HepG2 (cell line): ENCODE measurements around the gene TMEM107. TPM values are rescaled to one million over a fixed set of nuclear protein-coding genes. Genes with fewer than 3 reads are reported as not detected.

Source experiments
- HOXA7 ChIP-seq: sonication (generic); formaldehyde crosslinking; IDR thresholded peaks from 2 replicates; pipeline ENCODE4 v1.8.1; 2022; ENCODE audit warnings: mild to moderate bottlenecking, missing genetic modification reagents, moderate library complexity
- KMT2B ChIP-seq: IDR thresholded peaks from 2 replicates; pipeline ENCODE4 v1.6.1; 2016; ENCODE audit warnings: missing genetic modification reagents, missing compliant biosample characterization
- PLRG1 ChIP-seq: fragments of 450-650 bp; conservative IDR thresholded peaks from 2 replicates; pipeline ENCODE4 v1.6.1; 2016
- SMAD3 ChIP-seq: sonication (generic); formaldehyde crosslinking; IDR thresholded peaks from 2 replicates; pipeline ENCODE4 v1.4.0; 2020; ENCODE audit warnings: missing genetic modification reagents
- TBL1XR1 ChIP-seq: fragments of 150-350 bp; IDR thresholded peaks from 2 replicates; pipeline ENCODE4 v1.6.1; 2014; ENCODE audit warnings: borderline replicate concordance, low read length; ENCODE audit not compliant: partially characterized antibody
- TEAD2 ChIP-seq: sonication (generic); formaldehyde crosslinking; IDR thresholded peaks from 2 replicates; pipeline ENCODE4 v1.9.0; 2021; ENCODE audit warnings: missing genetic modification reagents
- ZNF18 ChIP-seq: sonication (generic); formaldehyde crosslinking; IDR thresholded peaks from 2 replicates; pipeline ENCODE4 v1.8.0; 2022; ENCODE audit warnings: mild to moderate bottlenecking, missing genetic modification reagents; ENCODE audit not compliant: insufficient replicate concordance
- ZNF564 ChIP-seq: sonication (generic); formaldehyde crosslinking; IDR thresholded peaks from 2 replicates; pipeline ENCODE4 v1.8.1; 2023; ENCODE audit warnings: mild to moderate bottlenecking, missing genetic modification reagents
- ZNF619 ChIP-seq: sonication (generic); formaldehyde crosslinking; IDR thresholded peaks from 2 replicates; pipeline ENCODE4 v1.4.0; 2020; ENCODE audit warnings: mild to moderate bottlenecking, missing genetic modification reagents
- ZNF687 ChIP-seq: sonication (generic); formaldehyde crosslinking; IDR thresholded peaks from 2 replicates; pipeline ENCODE4 v1.5.1; 2020; ENCODE audit warnings: mild to moderate bottlenecking, missing genetic modification reagents, moderate library complexity
- ZNF770 ChIP-seq: sonication (generic); formaldehyde crosslinking; IDR thresholded peaks from 2 replicates; pipeline ENCODE4 v1.5.0; 2020; ENCODE audit warnings: mild to moderate bottlenecking, missing genetic modification reagents
- polyA plus RNA-seq, 8 experiments: library from polyadenylated mRNA; depleted of rRNA in 3 of 8; stranded (reverse) in 7 of 8; unstranded in 1 of 8; fragments of >200 nt; fragmentation: Illumina TruSeq in 4 of 8; extraction: Trizol in 4 of 8; gene quantifications; 2 replicates each; pipeline versions ENCODE4 v1.2.1 to v1.2.3, GENCODE V29; 2011 to 2016; ENCODE audit warnings: low read depth in 4 of 8, missing spikeins in 1 of 8, mixed read lengths in 1 of 8; ENCODE audit not compliant: insufficient read depth in 1 of 8
- total RNA-seq, 5 experiments: library from RNA; depleted of rRNA; stranded (reverse); fragments of >200 nt; fragmentation: Illumina TruSeq; extraction: Trizol; gene quantifications; 2 replicates each; pipeline ENCODE4 v1.2.3, GENCODE V29; 2016; ENCODE audit warnings: low read depth in 1 of 5
- TF ChIP-seq, protein P1 (sequence below): sonication (generic); formaldehyde crosslinking; IDR thresholded peaks from 2 replicates; pipeline ENCODE4 v1.8.1; 2023; ENCODE audit warnings: missing genetic modification reagents, inconsistent platforms, borderline replicate concordance
- TF ChIP-seq, protein P2 (sequence below): IDR thresholded peaks from 2 replicates; pipeline ENCODE4 v1.6.1; 2016; ENCODE audit warnings: low read depth, control low read depth
- TF ChIP-seq, protein P3 (sequence below): sonication (generic); formaldehyde crosslinking; IDR thresholded peaks from 2 replicates; pipeline ENCODE4 v1.9.0; 2021; ENCODE audit warnings: missing genetic modification reagents, borderline replicate concordance

The TMEM107 gene
- total and polyA plus RNA-seq, 2 of the 13 experiments (the other 11 are each of a cell fraction or from before 2014, with no cell fraction given), result 7.2 to 15.3 TPM

GRCh38 chr17:8173056-8173870, 2.9 kb downstream of the TMEM107 start (continued):
- no peak for TF ChIP-seq ZNF687
- peak; percentile 93 for TF ChIP-seq TEAD2 (CRISPR knock-in tag)
- peak; percentile 90 for TF ChIP-seq KMT2B (CRISPR knock-in tag)
- TF ChIP-seq, protein P1, sequence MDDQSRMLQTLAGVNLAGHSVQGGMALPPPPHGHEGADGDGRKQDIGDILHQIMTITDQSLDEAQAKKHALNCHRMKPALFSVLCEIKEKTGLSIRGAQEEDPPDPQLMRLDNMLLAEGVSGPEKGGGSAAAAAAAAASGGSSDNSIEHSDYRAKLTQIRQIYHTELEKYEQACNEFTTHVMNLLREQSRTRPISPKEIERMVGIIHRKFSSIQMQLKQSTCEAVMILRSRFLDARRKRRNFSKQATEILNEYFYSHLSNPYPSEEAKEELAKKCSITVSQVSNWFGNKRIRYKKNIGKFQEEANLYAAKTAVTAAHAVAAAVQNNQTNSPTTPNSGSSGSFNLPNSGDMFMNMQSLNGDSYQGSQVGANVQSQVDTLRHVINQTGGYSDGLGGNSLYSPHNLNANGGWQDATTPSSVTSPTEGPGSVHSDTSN (CRISPR knock-in tag), result peak; percentile 94; the same call in 1 of the 2 replicates
- TF ChIP-seq TBL1XR1, result peak; percentile 86
- TF ChIP-seq SMAD3, result peak; percentile 98
- no peak for TF ChIP-seq ZNF18 (CRISPR knock-in tag)
- TF ChIP-seq, protein P2, sequence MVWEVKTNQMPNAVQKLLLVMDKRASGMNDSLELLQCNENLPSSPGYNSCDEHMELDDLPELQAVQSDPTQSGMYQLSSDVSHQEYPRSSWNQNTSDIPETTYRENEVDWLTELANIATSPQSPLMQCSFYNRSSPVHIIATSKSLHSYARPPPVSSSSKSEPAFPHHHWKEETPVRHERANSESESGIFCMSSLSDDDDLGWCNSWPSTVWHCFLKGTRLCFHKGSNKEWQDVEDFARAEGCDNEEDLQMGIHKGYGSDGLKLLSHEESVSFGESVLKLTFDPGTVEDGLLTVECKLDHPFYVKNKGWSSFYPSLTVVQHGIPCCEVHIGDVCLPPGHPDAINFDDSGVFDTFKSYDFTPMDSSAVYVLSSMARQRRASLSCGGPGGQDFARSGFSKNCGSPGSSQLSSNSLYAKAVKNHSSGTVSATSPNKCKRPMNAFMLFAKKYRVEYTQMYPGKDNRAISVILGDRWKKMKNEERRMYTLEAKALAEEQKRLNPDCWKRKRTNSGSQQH (CRISPR knock-in tag), result peak; percentile 76; the same call in 1 of the 2 replicates
- peak; percentile 89; the same call in 1 of the 2 replicates for TF ChIP-seq HOXA7 (CRISPR knock-in tag)
- TF ChIP-seq PLRG1, result no peak
- no peak; the same call in 1 of the 2 replicates for TF ChIP-seq ZNF564 (CRISPR knock-in tag)
- no peak for TF ChIP-seq ZNF619
- TF ChIP-seq, protein P3, sequence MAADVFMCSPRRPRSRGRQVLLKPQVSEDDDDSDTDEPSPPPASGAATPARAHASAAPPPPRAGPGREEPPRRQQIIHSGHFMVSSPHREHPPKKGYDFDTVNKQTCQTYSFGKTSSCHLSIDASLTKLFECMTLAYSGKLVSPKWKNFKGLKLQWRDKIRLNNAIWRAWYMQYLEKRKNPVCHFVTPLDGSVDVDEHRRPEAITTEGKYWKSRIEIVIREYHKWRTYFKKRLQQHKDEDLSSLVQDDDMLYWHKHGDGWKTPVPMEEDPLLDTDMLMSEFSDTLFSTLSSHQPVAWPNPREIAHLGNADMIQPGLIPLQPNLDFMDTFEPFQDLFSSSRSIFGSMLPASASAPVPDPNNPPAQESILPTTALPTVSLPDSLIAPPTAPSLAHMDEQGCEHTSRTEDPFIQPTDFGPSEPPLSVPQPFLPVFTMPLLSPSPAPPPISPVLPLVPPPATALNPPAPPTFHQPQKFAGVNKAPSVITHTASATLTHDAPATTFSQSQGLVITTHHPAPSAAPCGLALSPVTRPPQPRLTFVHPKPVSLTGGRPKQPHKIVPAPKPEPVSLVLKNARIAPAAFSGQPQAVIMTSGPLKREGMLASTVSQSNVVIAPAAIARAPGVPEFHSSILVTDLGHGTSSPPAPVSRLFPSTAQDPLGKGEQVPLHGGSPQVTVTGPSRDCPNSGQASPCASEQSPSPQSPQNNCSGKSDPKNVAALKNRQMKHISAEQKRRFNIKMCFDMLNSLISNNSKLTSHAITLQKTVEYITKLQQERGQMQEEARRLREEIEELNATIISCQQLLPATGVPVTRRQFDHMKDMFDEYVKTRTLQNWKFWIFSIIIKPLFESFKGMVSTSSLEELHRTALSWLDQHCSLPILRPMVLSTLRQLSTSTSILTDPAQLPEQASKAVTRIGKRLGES (CRISPR knock-in tag), result peak; percentile 94
- no peak for TF ChIP-seq ZNF770 (CRISPR knock-in tag)
